Tibial nerve (tissue), 4 donors: ENCODE data around the gene SLC1A7. TPM values are rescaled to one million over a fixed set of nuclear protein-coding genes. Genes with fewer than 3 reads are reported as not detected.
A peak's percentile ranks its signal among the peaks of the same experiment; 100 is the strongest.
"Not testable (repeated sequence)": the region's sequence is repeated elsewhere in the genome, so short reads cannot be mapped to it uniquely, and the experiment has no call there.

Experiments used
- DNase-seq, 2 donors: peaks; one replicate each; pipeline ENCODE4 v3.0.0-alpha.2; 2019; ENCODE audit warnings: low spot score in 2 of 2
- H3K27ac ChIP-seq, 4 donors: fragments of 200-600 bp; sonication (generic) in 3 of 4; one replicate each; pipeline ENCODE4 v1.5.1; 2017 to 2019; ENCODE audit warnings: mild to moderate bottlenecking in 1 of 4
- H3K27me3 ChIP-seq, 2 donors: fragments of 200-600 bp; sonication (generic) in 1 of 2; one replicate each; pipeline versions ENCODE4 v1.5.1 to v1.6.0; 2017 to 2019
- H3K36me3 ChIP-seq, 3 donors: fragments of 200-600 bp; sonication (generic); one replicate each; pipeline ENCODE4 v1.5.1; 2018 to 2019
- H3K4me1 ChIP-seq, 4 donors: fragments of 200-600 bp; sonication (generic) in 3 of 4; one replicate each; pipeline ENCODE4 v1.5.1; 2017 to 2019
- H3K4me3 ChIP-seq, 4 donors: fragments of 200-600 bp; sonication (generic) in 3 of 4; one replicate each; pipeline ENCODE4 v1.5.1; 2017 to 2019; ENCODE audit warnings: mild to moderate bottlenecking in 1 of 4, moderate library complexity in 1 of 4
- H3K9me3 ChIP-seq, 4 donors: fragments of 200-600 bp; sonication (generic) in 3 of 4; one replicate each; pipeline ENCODE4 v1.5.1; 2017 to 2019
- EP300 ChIP-seq, 2 donors: sonication (generic); formaldehyde crosslinking; IDR thresholded peaks; one replicate each; pipeline ENCODE4 v1.6.1; 2017; ENCODE audit warnings: antibody characterized with exemption in 2 of 2, mild to moderate bottlenecking in 1 of 2
- POLR2A ChIP-seq, 2 donors: fragments of 450-650 bp; IDR thresholded peaks; one replicate each; pipeline ENCODE4 v1.6.1; 2017; ENCODE audit warnings: antibody characterized with exemption in 2 of 2, mild to moderate bottlenecking in 2 of 2, moderate library complexity in 2 of 2
- WGBS, 2 donors: methylation state at CpG; one replicate each; pipeline ENCODE4 v1.1.5; 2018; 5-methylcytosine and 5-hydroxymethylcytosine counted together
- total RNA-seq, 4 donors: library from RNA; depleted of rRNA; stranded (reverse); fragments of >200 nt; gene quantifications; one replicate each; pipeline ENCODE4 v1.1.0, GENCODE V29; 2016
- TF ChIP-seq, protein P1 (sequence below), 5 experiments: fragments of 200-600 bp in 3 of 5; fragments of 450-650 bp in 2 of 5; sonication (generic) in 3 of 5; IDR thresholded peaks; one replicate each; pipeline ENCODE4 v1.5.1; 2016 to 2019; ENCODE audit warnings: antibody characterized with exemption in 5 of 5, mild to moderate bottlenecking in 3 of 5, moderate library complexity in 2 of 5

The SLC1A7 gene
- total RNA-seq, 4 donors from 2014 or later = 0.66 to 1.6 TPM; not detected in 2

DNA sequence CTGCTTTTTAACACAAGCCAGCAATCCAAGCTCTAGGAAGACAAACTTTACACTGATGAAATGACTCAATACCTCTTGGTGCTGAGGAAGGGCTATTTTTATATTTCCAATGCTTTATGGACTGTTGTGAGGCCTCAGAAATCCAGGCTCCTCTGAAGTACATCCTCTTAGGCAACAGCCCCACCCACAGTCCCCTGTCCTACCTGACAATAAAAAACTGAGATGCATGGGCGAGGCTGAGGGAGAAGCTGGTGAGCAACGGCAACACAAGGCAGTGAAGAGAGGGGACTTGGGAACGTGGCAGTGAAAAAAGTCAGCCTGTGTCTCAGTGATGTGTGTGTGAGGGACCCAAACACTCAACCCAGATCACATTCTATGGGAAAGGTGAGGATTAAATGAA, 44.1 kb upstream of the SLC1A7 start:
- no peaks in the 10 kb centered on the region for H3K36me3 ChIP-seq
- no peak for DNase-seq
- 78 to 85% methylated on average over 3 of the region's 3 CpGs for WGBS, 2 donors

DNA sequence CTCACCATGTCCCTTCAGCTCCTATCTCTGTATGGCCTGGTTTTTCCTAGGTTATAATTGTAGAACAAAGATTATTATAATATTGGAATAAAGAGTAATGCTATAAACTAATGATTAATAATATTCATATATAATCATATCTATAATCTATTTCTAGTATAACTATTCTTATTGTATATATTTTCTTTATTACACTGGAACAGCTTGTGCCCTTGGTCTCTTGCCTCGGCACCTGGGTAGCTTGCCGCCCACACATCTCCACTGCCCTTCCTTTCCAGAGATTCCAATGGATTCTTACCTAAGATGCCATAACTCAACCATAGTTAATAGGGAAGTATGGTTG, 43.5 kb upstream of the SLC1A7 start:
- H3K27ac ChIP-seq, H3K36me3 ChIP-seq, DNase-seq, H3K27me3 ChIP-seq, H3K4me3 ChIP-seq, H3K9me3 ChIP-seq: not testable (repeated sequence)
- peaks cover 0 to 26% (median 5%) of the 10 kb centered on the region in 4 donors for H3K4me1 ChIP-seq
- TF ChIP-seq, protein P1, sequence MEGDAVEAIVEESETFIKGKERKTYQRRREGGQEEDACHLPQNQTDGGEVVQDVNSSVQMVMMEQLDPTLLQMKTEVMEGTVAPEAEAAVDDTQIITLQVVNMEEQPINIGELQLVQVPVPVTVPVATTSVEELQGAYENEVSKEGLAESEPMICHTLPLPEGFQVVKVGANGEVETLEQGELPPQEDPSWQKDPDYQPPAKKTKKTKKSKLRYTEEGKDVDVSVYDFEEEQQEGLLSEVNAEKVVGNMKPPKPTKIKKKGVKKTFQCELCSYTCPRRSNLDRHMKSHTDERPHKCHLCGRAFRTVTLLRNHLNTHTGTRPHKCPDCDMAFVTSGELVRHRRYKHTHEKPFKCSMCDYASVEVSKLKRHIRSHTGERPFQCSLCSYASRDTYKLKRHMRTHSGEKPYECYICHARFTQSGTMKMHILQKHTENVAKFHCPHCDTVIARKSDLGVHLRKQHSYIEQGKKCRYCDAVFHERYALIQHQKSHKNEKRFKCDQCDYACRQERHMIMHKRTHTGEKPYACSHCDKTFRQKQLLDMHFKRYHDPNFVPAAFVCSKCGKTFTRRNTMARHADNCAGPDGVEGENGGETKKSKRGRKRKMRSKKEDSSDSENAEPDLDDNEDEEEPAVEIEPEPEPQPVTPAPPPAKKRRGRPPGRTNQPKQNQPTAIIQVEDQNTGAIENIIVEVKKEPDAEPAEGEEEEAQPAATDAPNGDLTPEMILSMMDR (IDR thresholded peaks at IDR 0.05) = peak in 2 of 5 experiments; percentile 5 to 18
- WGBS, 2 donors = 82 to 84% methylated on average over 2 of the region's 2 CpGs

More for the DNA sequence above, 44.1 kb upstream of the SLC1A7 start:
- Histone ChIP-seq H3K27ac (no peak overlapping the region), H3K27me3 (no peaks in the 10 kb centered on the region), H3K9me3 (peaks cover 0 to 3% (median 0%) of the 10 kb centered on the region in 4 donors), H3K4me1 (peaks cover 0 to 26% (median 5%) of the 10 kb centered on the region in 4 donors), H3K4me3 (no peak overlapping the region)
- TF ChIP-seq, protein P1 (IDR thresholded peaks at IDR 0.05) = no peak
- no peak for TF ChIP-seq POLR2A (IDR thresholded peaks at IDR 0.05)
- no peak for TF ChIP-seq EP300 (IDR thresholded peaks at IDR 0.05)

DNA sequence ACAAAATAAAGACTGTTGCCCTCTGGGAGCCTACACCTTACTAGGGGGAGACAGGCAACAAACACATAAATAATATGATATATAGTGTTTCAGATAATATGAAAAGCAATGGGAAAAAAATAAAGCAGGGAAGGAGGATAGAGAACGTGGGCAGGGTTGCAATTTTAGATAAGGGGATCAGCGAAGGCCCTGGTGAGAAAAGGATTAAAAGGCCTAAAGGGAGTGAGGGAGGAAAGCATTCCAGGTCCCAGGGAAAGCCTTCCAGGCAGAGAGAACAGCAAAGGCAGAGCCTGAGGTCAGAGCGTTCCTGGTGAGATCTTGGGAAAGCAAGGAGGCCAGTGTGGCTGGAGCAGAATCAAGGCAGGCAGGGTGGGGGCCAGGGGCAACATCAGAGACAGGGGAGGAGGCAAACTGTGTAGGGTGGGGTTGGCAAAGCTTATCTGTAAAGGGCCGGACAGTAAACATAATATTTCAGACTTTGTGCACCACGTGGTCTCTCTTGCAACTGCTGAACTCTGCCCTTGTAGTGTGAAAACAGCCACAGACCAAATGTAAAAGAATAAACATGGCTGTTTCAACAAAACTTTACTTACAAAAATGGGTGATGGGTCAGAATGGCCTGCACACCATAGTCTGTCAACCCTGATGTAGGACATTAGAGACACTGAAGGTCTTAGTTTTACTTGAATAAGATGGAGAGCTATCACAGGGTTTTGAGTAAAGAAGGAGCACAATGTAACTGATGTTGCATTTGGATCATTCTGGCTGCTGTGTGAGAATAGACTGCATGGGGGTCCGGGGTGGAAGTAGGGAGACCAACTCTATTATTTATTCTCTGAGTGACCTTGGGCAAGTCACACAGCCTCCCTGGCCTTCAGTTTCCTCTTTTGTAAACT, 40.9 kb upstream of the SLC1A7 start:
- TF ChIP-seq POLR2A (IDR thresholded peaks at IDR 0.05) (no peak), EP300 (IDR thresholded peaks at IDR 0.05) (no peak)
- TF ChIP-seq, protein P1 (IDR thresholded peaks at IDR 0.05) = no peak
- 61 to 67% methylated on average over 6 of the region's 6 CpGs for WGBS, 2 donors
- DNase-seq = peak in 1 of 2 donors; percentile 37
- H3K27ac ChIP-seq = peak overlapping the region in 3 of 4 donors; percentile 42 to 69 (median 68)
- no peaks in the 10 kb centered on the region for H3K36me3 ChIP-seq
- H3K4me1 ChIP-seq = peaks cover 0 to 26% (median 5%) of the 10 kb centered on the region in 4 donors
- no peaks in the 10 kb centered on the region for H3K27me3 ChIP-seq
- no peak overlapping the region for H3K4me3 ChIP-seq
- H3K9me3 ChIP-seq = peaks cover 0 to 3% (median 0%) of the 10 kb centered on the region in 4 donors

DNA sequence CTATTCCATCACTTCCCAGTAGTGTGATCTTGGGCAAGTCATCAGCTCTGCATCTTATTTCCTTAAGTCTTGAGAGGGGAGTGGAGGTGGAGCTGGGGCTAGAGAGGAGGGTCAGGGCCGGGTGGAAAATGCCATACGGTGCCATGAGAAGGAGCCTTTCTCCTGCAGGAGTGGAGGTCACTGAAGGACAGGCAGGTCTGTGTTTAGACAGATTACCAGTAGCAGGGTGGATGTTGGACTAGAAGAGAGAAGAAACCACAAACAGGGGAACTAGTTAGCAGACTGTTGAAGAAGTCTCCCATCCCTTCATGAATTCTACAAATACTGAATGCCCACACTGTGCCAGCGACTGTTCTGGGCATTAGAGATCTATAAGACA, 40.3 kb upstream of the SLC1A7 start:
- Histone ChIP-seq H3K4me3 (no peak overlapping the region), H3K4me1 (peaks cover 0 to 26% (median 5%) of the 10 kb centered on the region in 4 donors), H3K36me3 (no peaks in the 10 kb centered on the region), H3K27me3 (no peaks in the 10 kb centered on the region), H3K9me3 (peaks cover 0 to 3% (median 0%) of the 10 kb centered on the region in 4 donors), H3K27ac (peak overlapping the region in 3 of 4 donors; percentile 42 to 69 (median 68))
- no peak for DNase-seq
- TF ChIP-seq, protein P1 (IDR thresholded peaks at IDR 0.05) = no peak
- no peak for TF ChIP-seq POLR2A (IDR thresholded peaks at IDR 0.05)
- no peak for TF ChIP-seq EP300 (IDR thresholded peaks at IDR 0.05)
- 70 to 72% methylated on average over 3 of the region's 3 CpGs for WGBS, 2 donors

DNA sequence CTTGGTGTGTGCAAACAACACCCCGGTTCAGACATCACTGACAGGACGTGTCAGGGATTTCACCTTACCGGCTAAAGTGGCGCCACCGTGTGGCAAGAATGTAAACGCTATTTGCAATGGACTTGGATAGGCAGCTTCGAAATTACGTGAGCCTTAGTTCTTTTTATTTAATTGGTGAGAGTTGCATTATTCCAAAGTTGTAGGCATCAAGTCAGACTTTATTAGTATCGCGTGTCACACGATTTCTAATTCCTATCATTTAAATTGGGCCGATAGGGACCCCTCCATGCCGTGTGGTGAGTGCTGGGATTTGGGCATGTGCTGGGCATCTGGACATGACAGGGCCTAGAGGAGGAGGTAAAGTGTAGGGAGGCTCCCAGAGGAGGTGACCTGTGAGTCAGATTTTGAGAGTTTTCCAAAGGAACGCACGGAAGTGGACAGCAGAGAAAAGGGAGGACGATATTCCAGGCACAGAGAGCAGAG, 39.7 kb upstream of the SLC1A7 start:
- Histone ChIP-seq H3K27me3 (no peaks in the 10 kb centered on the region), H3K4me3 (no peak overlapping the region), H3K4me1 (peaks cover 0 to 27% (median 5%) of the 10 kb centered on the region in 4 donors), H3K36me3 (no peaks in the 10 kb centered on the region), H3K9me3 (peaks cover 0 to 3% (median 0%) of the 10 kb centered on the region in 4 donors), H3K27ac (peak overlapping the region in 2 of 4 donors; percentile 68 to 69)
- WGBS, 2 donors = 17 to 19% methylated on average over 16 of the region's 16 CpGs
- TF ChIP-seq POLR2A (IDR thresholded peaks at IDR 0.05) (no peak), EP300 (IDR thresholded peaks at IDR 0.05) (peak in 1 of 2 donors; percentile 65)
- TF ChIP-seq, protein P1 (IDR thresholded peaks at IDR 0.05) = peak; percentile 72 to 92 (median 86)
- peak; percentile 88 to 96 for DNase-seq
